GM19023 (cell line): Measurements from ENCODE around the gene DNAJC13.

Experiments
- ATAC-seq: cut with Tn5 transposase; IDR thresholded peaks from one replicate; pipeline ENCODE4 v1.9.1; 2021; ENCODE audit warnings: mild to moderate bottlenecking, moderate library complexity; ENCODE audit not compliant: unreplicated experiment

DNAJC13 gene

GRCh38 chr3:132405609-132406299 lies 11.5 kb upstream of the DNAJC13 start:
- ATAC-seq: no peak

GRCh38 chr3:132406587-132406986 lies 10.7 kb upstream of the DNAJC13 start:
- ATAC-seq: no peak

GRCh38 chr3:132407025-132407424 lies 10.3 kb upstream of the DNAJC13 start:
- no peak for ATAC-seq

GRCh38 chr3:132414841-132415240 lies 2.5 kb upstream of the DNAJC13 start:
- ATAC-seq: no peak

DNA sequence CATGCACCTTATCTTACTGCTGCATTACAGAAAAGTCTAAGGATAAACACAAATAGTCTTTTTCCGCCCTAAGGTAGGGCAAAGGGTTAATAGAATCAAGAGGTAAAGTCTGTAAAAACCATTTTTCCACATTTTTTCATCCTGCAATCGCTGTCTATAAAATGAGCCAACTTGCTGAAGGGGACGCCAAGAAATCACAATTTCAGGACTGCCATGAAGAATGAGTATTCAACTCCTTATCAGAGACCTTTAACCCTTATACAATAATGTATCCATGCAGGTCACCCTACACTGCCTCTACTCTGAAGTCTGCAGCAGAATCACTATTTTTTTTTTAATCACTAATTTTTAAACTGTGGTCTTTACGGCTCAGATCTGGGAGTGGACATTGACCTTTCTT lies 1.1 kb upstream of the DNAJC13 start:
- no peak for ATAC-seq

- peak; percentile 53 for ATAC-seq
Observed at GRCh38 chr3:132417695-132418411, 551 bp downstream of the DNAJC13 start.

GRCh38 chr3:132418916-132419315 lies 1.6 kb downstream of the DNAJC13 start:
- ATAC-seq: no peak

DNA sequence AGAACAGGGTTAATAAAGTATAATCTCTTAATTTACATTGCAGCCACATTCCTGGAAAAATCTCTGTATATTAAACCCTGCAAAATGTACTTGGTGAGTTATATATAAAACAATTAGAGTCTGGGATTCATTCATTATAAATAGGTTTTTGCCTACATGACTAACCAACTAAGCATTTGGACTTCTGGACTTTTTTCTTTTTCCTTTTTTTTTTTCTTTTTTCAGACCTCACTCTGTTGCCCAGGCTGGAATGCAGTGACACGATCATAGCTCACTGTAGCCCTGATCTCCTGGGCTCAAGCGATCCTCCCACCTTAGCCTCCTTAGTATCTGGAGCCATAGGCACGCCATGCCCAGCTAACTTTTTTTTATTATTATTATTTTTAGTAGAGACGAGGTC lies 4.5 kb downstream of the DNAJC13 start:
- ATAC-seq: no peak

DNA sequence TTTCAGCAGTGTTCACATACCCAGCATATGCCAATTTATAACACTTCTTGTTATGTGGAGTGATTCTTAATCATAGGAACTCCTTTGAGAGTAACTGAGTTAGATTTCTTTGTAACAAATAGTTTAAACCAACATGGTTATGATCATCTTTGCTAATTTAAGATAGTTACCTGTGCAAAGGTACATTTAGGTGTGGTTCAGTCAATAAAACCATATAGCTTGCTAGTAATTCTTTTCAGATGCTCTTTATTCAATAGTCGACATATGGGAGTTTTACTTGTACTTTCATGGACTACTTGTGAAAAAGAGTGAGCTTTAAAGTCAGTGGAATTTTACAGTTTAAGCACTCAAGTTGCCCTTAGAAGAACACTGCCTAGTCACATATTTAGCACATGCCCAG lies 5.2 kb downstream of the DNAJC13 start:
- ATAC-seq: no peak

DNA sequence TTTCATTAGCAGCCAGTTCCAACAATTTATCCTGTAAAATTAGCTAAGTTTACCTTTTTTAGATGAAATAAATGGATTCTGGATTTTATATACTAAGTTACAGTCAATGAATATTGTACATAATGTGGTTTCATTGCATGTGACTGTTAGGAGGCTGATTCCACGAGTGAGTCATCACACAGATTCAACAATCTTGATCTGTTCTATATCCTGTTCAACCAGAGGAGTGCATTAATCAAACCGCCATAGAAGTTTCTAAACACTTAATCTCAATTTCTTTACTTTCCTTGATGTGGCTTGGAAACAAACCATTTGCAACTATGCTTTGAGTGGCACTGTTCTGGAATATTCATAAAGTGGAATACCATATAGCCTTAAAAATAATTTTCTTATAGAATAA lies 15.3 kb downstream of the DNAJC13 start:
- ATAC-seq: no peak

DNA sequence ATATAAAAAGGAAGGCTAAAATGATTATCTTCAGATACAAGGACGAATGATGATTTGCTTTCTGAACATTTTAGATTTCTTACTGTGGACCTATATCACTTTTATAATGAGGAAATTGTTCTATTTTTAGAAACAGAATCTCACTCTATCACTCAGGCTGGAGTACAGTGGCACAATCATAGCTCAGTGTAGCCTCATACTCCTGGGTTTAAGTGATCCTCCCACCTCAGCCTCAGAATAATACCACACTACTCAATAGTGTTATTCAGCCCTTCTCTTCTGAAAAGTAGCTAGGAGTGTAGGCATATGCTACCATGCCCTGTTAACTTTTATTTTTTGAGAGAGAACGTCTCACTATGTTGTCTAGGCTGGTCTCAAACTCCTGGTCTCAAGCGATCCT lies 15.8 kb downstream of the DNAJC13 start:
- ATAC-seq: no peak

DNA sequence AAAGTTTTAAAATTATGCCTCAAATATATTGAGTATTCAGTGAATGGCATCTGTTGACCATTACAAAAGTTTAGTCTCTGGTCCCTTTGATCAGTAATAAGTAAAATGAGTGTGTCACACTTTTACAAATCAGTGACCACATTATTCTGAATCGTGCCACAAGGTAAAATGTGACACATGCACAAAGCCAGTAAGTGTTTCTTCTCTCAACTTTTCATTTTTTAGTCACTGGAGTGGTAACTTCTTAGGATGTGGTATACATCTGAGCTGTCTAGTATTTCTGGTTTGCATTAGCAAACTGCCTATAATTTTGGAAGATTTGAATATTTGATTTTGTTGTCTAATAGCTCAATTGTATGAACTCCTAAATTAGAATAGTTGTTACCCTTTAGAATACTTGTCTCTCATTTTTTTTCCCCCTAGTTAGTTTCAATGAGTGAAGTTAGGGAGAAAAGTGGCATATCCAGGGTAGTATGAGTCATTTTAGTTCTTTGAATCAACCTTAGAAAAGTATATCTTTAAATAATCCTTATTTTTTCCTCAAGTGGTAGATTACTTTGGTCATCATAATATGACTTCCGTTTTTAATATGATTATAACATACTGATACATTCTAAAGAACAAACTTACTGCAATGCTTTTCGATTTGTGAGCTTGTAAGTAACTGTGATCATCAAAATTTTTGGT lies 18.1 kb downstream of the DNAJC13 start:
- ATAC-seq: no peak

GRCh38 chr3:132435911-132436425 lies 18.7 kb downstream of the DNAJC13 start:
- no peak for ATAC-seq

DNA sequence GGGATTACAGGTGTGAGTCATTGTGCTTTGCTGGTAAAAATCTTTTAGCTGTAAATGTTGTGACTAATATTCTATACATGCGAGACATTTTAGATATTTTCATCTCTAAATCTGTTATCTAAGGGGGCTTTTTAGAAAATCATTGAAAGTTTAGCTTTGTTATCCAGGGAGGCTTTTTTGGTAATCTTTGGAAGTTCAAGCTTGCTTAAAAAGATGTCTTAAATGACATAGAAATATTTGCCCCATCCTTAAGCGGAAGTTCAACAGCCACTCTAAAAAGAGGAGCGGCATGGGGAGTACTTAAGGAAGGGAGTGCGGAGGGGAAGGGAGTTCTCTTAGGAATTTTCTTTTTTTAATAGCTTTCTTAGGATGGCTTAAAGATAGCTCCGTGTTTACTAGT lies 26.1 kb downstream of the DNAJC13 start:
- ATAC-seq: no peak

GRCh38 chr3:132444383-132444782 lies 27.1 kb downstream of the DNAJC13 start:
- ATAC-seq: no peak

GRCh38 chr3:132445817-132446216 lies 28.5 kb downstream of the DNAJC13 start:
- no peak for ATAC-seq

- no peak for ATAC-seq
Observed at GRCh38 chr3:132448216-132448961, 31.1 kb downstream of the DNAJC13 start.

GRCh38 chr3:132456136-132456535 lies 38.8 kb downstream of the DNAJC13 start:
- no peak for ATAC-seq

DNA sequence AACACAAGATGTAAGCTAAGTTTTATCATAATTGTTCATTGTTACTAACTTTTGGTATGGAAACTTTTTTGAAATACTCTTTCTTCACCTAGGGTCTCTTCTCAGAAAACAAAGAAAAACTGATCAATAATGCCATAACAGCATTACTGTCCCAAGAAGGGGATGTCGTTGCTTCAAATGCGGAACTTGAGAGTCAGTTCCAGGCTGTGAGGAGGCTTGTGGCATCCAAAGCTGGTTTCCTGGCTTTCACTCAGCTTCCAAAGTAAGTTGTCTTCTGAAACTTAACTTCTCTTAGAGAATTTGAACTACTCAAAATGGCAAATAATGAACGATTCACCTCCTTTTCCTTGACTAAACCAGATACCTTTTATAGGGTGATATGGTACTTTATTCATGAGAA lies 39.3 kb downstream of the DNAJC13 start:
- no peak for ATAC-seq

GRCh38 chr3:132457286-132457685 lies 40.0 kb downstream of the DNAJC13 start:
- no peak for ATAC-seq

GRCh38 chr3:132459551-132459950 lies 42.2 kb downstream of the DNAJC13 start:
- no peak for ATAC-seq
